PC-3 (cell line): ENCODE results near the gene ZNF784. TPM values are rescaled to one million over a fixed set of nuclear protein-coding genes. Genes with fewer than 3 reads are reported as not detected.
"Not testable (repeated sequence)": the region's sequence is repeated elsewhere in the genome, so short reads cannot be mapped to it uniquely, and the experiment has no call there.

Experiments
- ATAC-seq: fragments of 200-7000 bp; cut with Tn5 transposase; 2 replicates; pipeline ENCODE4 v1.9.1; 2020; ENCODE audit warnings: mild to moderate bottlenecking, moderate library complexity
- BruUV-seq: library from RNA; stranded (reverse); fragments of 400-500 nt; replicated peaks from 2 replicates; lab custom pipeline; 2021; lab: Mats Ljungman, UMichigan
- CTCF ChIA-PET: fragments of 300-600 bp; sonication (Branson Sonifier 250); formaldehyde crosslinking; loops from one replicate; lab custom pipeline; 2022; ENCODE audit warnings: antibody characterized with exemption; lab: Charles Lee
- POLR2A ChIA-PET: fragments of 300-600 bp; sonication (Branson Sonifier 250); formaldehyde crosslinking; loops from one replicate; lab custom pipeline; 2022; ENCODE audit warnings: antibody characterized with exemption; ENCODE audit not compliant: unreplicated experiment; lab: Charles Lee
- DNase-seq: peaks from one replicate; pipeline ENCODE4 v3.0.0-alpha.2; 2015
- H2AFZ ChIP-seq: fragments of 300-600 bp; sonication (generic); 2 replicates; pipeline ENCODE4 v1.6.0; 2016; ENCODE audit warnings: antibody characterized with exemption, low read length
- H3F3A ChIP-seq: fragments of 300-600 bp; sonication (generic); one replicate; pipeline ENCODE4 v1.6.0; 2017; ENCODE audit warnings: antibody characterized with exemption, low read length, control low read depth, mild to moderate bottlenecking; ENCODE audit not compliant: unreplicated experiment
- H3K27ac ChIP-seq: fragments of 300-600 bp; sonication (generic); 2 replicates; pipeline ENCODE4 v1.5.1; 2016; ENCODE audit warnings: mild to moderate bottlenecking, low read length
- H3K27me3 ChIP-seq: fragments of 300-600 bp; sonication (generic); 2 replicates; pipeline ENCODE4 v1.6.1; 2016; ENCODE audit warnings: low read length, mixed read lengths
- H3K36me3 ChIP-seq: fragments of 300-600 bp; sonication (generic); 2 replicates; pipeline ENCODE4 v1.6.1; 2016; ENCODE audit warnings: low read depth, mixed run types, low read length, mixed read lengths
- H3K4me1 ChIP-seq: fragments of 300-600 bp; sonication (generic); 2 replicates; pipeline ENCODE4 v1.5.1; 2016; ENCODE audit warnings: low read length; ENCODE audit not compliant: insufficient read depth
- H3K4me2 ChIP-seq: fragments of 300-600 bp; sonication (generic); 2 replicates; pipeline ENCODE4 v1.6.0; 2016; ENCODE audit warnings: low read length
- H3K4me3 ChIP-seq: fragments of 300-600 bp; sonication (generic); 2 replicates; pipeline ENCODE4 v1.5.1; 2016; ENCODE audit warnings: mild to moderate bottlenecking, low read length, mixed read lengths
- H3K79me2 ChIP-seq: fragments of 300-600 bp; sonication (generic); 2 replicates; pipeline ENCODE4 v1.6.1; 2017; ENCODE audit warnings: low read length, mixed read lengths
- H3K9ac ChIP-seq: fragments of 300-600 bp; sonication (generic); 2 replicates; pipeline ENCODE4 v1.6.0; 2016; ENCODE audit warnings: mild to moderate bottlenecking, low read length
- H3K9me2 ChIP-seq: fragments of 300-600 bp; sonication (generic); replicated peaks from 2 replicates; pipeline ENCODE4 v1.6.1; 2016; ENCODE audit warnings: mixed run types, low read length, mixed read lengths
- H3K9me3 ChIP-seq: fragments of 300-600 bp; sonication (generic); 2 replicates; pipeline ENCODE4 v1.6.1; 2016; ENCODE audit warnings: low read length, mixed read lengths
- H4K20me1 ChIP-seq: fragments of 300-600 bp; sonication (generic); 2 replicates; pipeline ENCODE4 v1.6.1; 2016; ENCODE audit warnings: low read length, mixed read lengths
- EZH2 ChIP-seq: fragments of 300-600 bp; sonication (generic); IDR thresholded peaks from one replicate; pipeline ENCODE4 v1.6.1; 2017; ENCODE audit warnings: antibody characterized with exemption, mild to moderate bottlenecking, low read length; ENCODE audit not compliant: unreplicated experiment
- EZH2phosphoT487 ChIP-seq: fragments of 300-600 bp; sonication (generic); IDR thresholded peaks from 2 replicates; pipeline ENCODE4 v1.6.1; 2018; ENCODE audit warnings: mild to moderate bottlenecking, antibody characterized with exemption, low read length, borderline replicate concordance
- intact Hi-C: fragments of 100-400 bp; cut with micrococcal nuclease; formaldehyde crosslinking; loops from 2 replicates; pipeline ENCODE4 v1.9.0; 2023
- total RNA-seq: library from RNA; depleted of rRNA; stranded (reverse); fragments of >200 nt; gene quantifications from 2 replicates; pipeline ENCODE4 v1.2.3, GENCODE V29; 2014
- TF ChIP-seq, protein P1 (sequence below): fragments of 300-600 bp; sonication (generic); conservative IDR thresholded peaks from 2 replicates; pipeline ENCODE4 v1.5.1; 2017; ENCODE audit warnings: antibody characterized with exemption, low read depth, mild to moderate bottlenecking, low read length

Gene ZNF784
- total RNA-seq, 1 experiment from 2014 or later: 9.0 TPM

GRCh38 chr19:55584871-55585270 is 39.5 kb downstream of the ZNF784 start:
- DNase-seq (no peak), ATAC-seq (no peak)
- H3K4me2 ChIP-seq: no peak overlapping the region
- H2AFZ ChIP-seq: no peak overlapping the region
- no peaks in the 10 kb centered on the region for H3F3A ChIP-seq
- TF ChIP-seq EZH2 (no peak), EZH2phosphoT487 (no peak)
- TF ChIP-seq, protein P1, sequence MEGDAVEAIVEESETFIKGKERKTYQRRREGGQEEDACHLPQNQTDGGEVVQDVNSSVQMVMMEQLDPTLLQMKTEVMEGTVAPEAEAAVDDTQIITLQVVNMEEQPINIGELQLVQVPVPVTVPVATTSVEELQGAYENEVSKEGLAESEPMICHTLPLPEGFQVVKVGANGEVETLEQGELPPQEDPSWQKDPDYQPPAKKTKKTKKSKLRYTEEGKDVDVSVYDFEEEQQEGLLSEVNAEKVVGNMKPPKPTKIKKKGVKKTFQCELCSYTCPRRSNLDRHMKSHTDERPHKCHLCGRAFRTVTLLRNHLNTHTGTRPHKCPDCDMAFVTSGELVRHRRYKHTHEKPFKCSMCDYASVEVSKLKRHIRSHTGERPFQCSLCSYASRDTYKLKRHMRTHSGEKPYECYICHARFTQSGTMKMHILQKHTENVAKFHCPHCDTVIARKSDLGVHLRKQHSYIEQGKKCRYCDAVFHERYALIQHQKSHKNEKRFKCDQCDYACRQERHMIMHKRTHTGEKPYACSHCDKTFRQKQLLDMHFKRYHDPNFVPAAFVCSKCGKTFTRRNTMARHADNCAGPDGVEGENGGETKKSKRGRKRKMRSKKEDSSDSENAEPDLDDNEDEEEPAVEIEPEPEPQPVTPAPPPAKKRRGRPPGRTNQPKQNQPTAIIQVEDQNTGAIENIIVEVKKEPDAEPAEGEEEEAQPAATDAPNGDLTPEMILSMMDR: no peak
- no TSS peak for BruUV-seq
- no peaks in the 10 kb centered on the region for H3K36me3 ChIP-seq
- peaks cover 15% of the 10 kb centered on the region for H3K4me1 ChIP-seq
- H3K27me3 ChIP-seq: no peaks in the 10 kb centered on the region
- intact Hi-C loops: no loop called here
- H3K9ac ChIP-seq: no peak overlapping the region
- no peaks in the 10 kb centered on the region for H3K9me3 ChIP-seq
- ChIA-PET POLR2A (no interaction called here), CTCF (no interaction called here)
- H3K79me2 ChIP-seq: peaks cover 12% of the 10 kb centered on the region
- H4K20me1 ChIP-seq: no peaks in the 10 kb centered on the region
- H3K4me3 ChIP-seq: no peak overlapping the region
- H3K27ac ChIP-seq: no peak overlapping the region
- no peaks in the 10 kb centered on the region for H3K9me2 ChIP-seq

- H3K4me3 ChIP-seq, CTCF ChIA-PET, H3K27ac ChIP-seq, DNase-seq, H2AFZ ChIP-seq, H3F3A ChIP-seq, ATAC-seq, H3K27me3 ChIP-seq, H3K9ac ChIP-seq, H3K4me2 ChIP-seq, H3K9me2 ChIP-seq, H4K20me1 ChIP-seq, intact Hi-C loops, BruUV-seq, H3K9me3 ChIP-seq, POLR2A ChIA-PET, H3K36me3 ChIP-seq: not testable (repeated sequence)
- peaks cover 20% of the 10 kb centered on the region for H3K79me2 ChIP-seq
- H3K4me1 ChIP-seq: peaks cover 15% of the 10 kb centered on the region
Measured at GRCh38 chr19:55583897-55584296, 40.5 kb downstream of the ZNF784 start.

GRCh38 chr19:55582284-55582683 is 42.1 kb downstream of the ZNF784 start:
- H3F3A ChIP-seq, H4K20me1 ChIP-seq, H3K27ac ChIP-seq, ATAC-seq, POLR2A ChIA-PET, H3K36me3 ChIP-seq, BruUV-seq, CTCF ChIA-PET, H3K9ac ChIP-seq, H3K9me3 ChIP-seq, H3K9me2 ChIP-seq, H3K4me3 ChIP-seq, DNase-seq, H2AFZ ChIP-seq, H3K27me3 ChIP-seq, intact Hi-C loops: not testable (repeated sequence)
- peak overlapping the region; percentile 88; the same call in 1 of the 2 replicates for H3K4me2 ChIP-seq
- H3K4me1 ChIP-seq: peaks cover 15% of the 10 kb centered on the region
- H3K79me2 ChIP-seq: peaks cover 24% of the 10 kb centered on the region

DNA sequence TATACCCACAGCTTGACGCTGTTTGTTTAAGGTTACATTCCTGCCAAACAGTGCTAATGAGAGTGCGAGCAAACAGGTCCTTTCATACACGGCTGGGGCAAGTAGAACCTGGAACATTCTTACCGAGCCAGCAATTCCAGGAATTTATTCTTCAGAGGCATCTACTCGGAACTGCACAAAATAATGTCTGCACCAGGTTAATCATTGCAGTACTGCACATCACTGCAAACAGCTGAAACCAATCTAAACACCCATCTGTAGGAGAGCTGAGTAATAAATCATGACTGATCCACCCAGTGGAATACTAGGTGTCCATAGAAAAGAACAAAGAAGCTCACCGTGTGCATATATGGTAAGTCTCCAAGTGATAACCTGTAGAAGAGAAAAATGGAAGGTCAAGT is 42.5 kb downstream of the ZNF784 start:
- no peaks in the 10 kb centered on the region; the same call in 1 of the 2 replicates for H3K36me3 ChIP-seq
- H3K79me2 ChIP-seq: peaks cover 24% of the 10 kb centered on the region
- TF ChIP-seq EZH2phosphoT487 (no peak), EZH2 (no peak)
- TF ChIP-seq, protein P1: no peak
- H2AFZ ChIP-seq: no peak overlapping the region; the same call in 1 of the 2 replicates
- no peak overlapping the region for H3K4me3 ChIP-seq
- H4K20me1 ChIP-seq: no peaks in the 10 kb centered on the region
- no peak overlapping the region for H3K27ac ChIP-seq
- H3K9me2 ChIP-seq: no peaks in the 10 kb centered on the region
- BruUV-seq: no TSS peak
- no peaks in the 10 kb centered on the region for H3F3A ChIP-seq
- peak overlapping the region; percentile 88; the same call in 1 of the 2 replicates for H3K4me2 ChIP-seq
- DNase-seq: no peak
- POLR2A ChIA-PET: interaction anchor here (0.5 to 0.7 kb wide), 2 partner anchors 17 to 73 kb away, joined by 3 read pairs; partner anchors contain the start of gene FIZ1
- H3K9ac ChIP-seq: no peak overlapping the region
- no peak for ATAC-seq
- intact Hi-C loops: loop anchor here (2.0 kb wide), 2 partner anchors 17 to 33 kb away; partner anchors contain the start of gene FIZ1
- H3K9me3 ChIP-seq: no peaks in the 10 kb centered on the region
- peaks cover 12% of the 10 kb centered on the region for H3K4me1 ChIP-seq
- H3K27me3 ChIP-seq: no peaks in the 10 kb centered on the region
- CTCF ChIA-PET: interaction anchor here (0.7 kb wide), 1 partner anchor 18 kb away, joined by 4 read pairs; the partner anchor contains the start of gene FIZ1
